Tibial artery (tissue), 4 donors: ENCODE results near the gene TTC12.

Source experiments
- DNase-seq, 2 donors: peaks; one replicate each; pipeline ENCODE4 v3.0.0-alpha.2; 2019
- H3K27ac ChIP-seq, 2 donors: fragments of 200-600 bp; sonication (generic) in 1 of 2; 1 replicate in 1 of 2; 2 replicates in 1 of 2; pipeline ENCODE4 v1.5.1; 2018 to 2019; ENCODE audit warnings: mild to moderate bottlenecking in 1 of 2
- H3K27me3 ChIP-seq, 2 donors: fragments of 200-600 bp; sonication (generic) in 1 of 2; one replicate each; pipeline versions ENCODE4 v1.5.1 to v1.6.0; 2016 to 2019
- H3K36me3 ChIP-seq, 3 donors: fragments of 200-600 bp; sonication (generic) in 2 of 3; one replicate each; pipeline ENCODE4 v1.5.1; 2016 to 2019; ENCODE audit warnings: mild to moderate bottlenecking in 2 of 3
- H3K4me1 ChIP-seq, 4 donors: fragments of 200-600 bp; sonication (generic) in 2 of 4; 1 replicate in 3 of 4; 2 replicates in 1 of 4; pipeline ENCODE4 v1.5.1; 2016 to 2019
- H3K4me3 ChIP-seq, 2 donors: fragments of 200-600 bp; sonication (generic) in 1 of 2; 1 replicate in 1 of 2; 2 replicates in 1 of 2; pipeline ENCODE4 v1.5.1; 2018 to 2019; ENCODE audit warnings: mild to moderate bottlenecking in 2 of 2
- H3K9me3 ChIP-seq, 3 donors: fragments of 200-600 bp; sonication (generic) in 1 of 3; one replicate each; pipeline ENCODE4 v1.5.1; 2016 to 2019
- intact Hi-C: fragments of 100-400 bp; cut with DNase I; formaldehyde crosslinking; loops from one replicate; pipeline ENCODE4 v1.15.0; 2023; ENCODE audit warnings: low total_unique reads
- TF ChIP-seq, protein P1 (sequence below), 2 experiments: fragments of 200-600 bp in 1 of 2; fragments of 450-650 bp in 1 of 2; IDR thresholded peaks; one replicate each; pipeline ENCODE4 v1.5.1; 2017 to 2019; ENCODE audit warnings: antibody characterized with exemption in 2 of 2, mild to moderate bottlenecking in 1 of 2, moderate library complexity in 1 of 2

TTC12 gene, protein sequence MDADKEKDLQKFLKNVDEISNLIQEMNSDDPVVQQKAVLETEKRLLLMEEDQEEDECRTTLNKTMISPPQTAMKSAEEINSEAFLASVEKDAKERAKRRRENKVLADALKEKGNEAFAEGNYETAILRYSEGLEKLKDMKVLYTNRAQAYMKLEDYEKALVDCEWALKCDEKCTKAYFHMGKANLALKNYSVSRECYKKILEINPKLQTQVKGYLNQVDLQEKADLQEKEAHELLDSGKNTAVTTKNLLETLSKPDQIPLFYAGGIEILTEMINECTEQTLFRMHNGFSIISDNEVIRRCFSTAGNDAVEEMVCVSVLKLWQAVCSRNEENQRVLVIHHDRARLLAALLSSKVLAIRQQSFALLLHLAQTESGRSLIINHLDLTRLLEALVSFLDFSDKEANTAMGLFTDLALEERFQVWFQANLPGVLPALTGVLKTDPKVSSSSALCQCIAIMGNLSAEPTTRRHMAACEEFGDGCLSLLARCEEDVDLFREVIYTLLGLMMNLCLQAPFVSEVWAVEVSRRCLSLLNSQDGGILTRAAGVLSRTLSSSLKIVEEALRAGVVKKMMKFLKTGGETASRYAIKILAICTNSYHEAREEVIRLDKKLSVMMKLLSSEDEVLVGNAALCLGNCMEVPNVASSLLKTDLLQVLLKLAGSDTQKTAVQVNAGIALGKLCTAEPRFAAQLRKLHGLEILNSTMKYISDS

GRCh38 chr11:113314389-113315301 lies at the start of gene TTC12:
Gene TTC12 (plus strand): TSS chr11:113314583. CDS start chr11:113316258, 1,675 bp downstream.
- intact Hi-C loops, result no loop called here
- H3K27ac ChIP-seq, result peak within 1 kb of the TSS; percentile 77 to 80
- TF ChIP-seq, protein P1, sequence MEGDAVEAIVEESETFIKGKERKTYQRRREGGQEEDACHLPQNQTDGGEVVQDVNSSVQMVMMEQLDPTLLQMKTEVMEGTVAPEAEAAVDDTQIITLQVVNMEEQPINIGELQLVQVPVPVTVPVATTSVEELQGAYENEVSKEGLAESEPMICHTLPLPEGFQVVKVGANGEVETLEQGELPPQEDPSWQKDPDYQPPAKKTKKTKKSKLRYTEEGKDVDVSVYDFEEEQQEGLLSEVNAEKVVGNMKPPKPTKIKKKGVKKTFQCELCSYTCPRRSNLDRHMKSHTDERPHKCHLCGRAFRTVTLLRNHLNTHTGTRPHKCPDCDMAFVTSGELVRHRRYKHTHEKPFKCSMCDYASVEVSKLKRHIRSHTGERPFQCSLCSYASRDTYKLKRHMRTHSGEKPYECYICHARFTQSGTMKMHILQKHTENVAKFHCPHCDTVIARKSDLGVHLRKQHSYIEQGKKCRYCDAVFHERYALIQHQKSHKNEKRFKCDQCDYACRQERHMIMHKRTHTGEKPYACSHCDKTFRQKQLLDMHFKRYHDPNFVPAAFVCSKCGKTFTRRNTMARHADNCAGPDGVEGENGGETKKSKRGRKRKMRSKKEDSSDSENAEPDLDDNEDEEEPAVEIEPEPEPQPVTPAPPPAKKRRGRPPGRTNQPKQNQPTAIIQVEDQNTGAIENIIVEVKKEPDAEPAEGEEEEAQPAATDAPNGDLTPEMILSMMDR (IDR thresholded peaks at IDR 0.05), result no peak

GRCh38 chr11:113265362-113265761 lies 49.0 kb upstream of the TTC12 start:
- H3K4me1 ChIP-seq, result no peaks in the 10 kb centered on the region
- DNase-seq, result no peak
- H3K36me3 ChIP-seq, result no peaks in the 10 kb centered on the region
- no peak overlapping the region for H3K27ac ChIP-seq
- H3K9me3 ChIP-seq, result no peaks in the 10 kb centered on the region
- TF ChIP-seq, protein P1 (IDR thresholded peaks at IDR 0.05), result no peak
- intact Hi-C loops, result no loop called here
- H3K4me3 ChIP-seq, result no peak overlapping the region
- H3K27me3 ChIP-seq, result no peaks in the 10 kb centered on the region

More at GRCh38 chr11:113314389-113315301, at the start of gene TTC12:
- DNase-seq, result peak; percentile 89 to 95
- no peaks in the 10 kb centered on the region for H3K9me3 ChIP-seq
- H3K36me3 ChIP-seq, result peaks cover 0 to 25% (median 0%) of the 10 kb centered on the region in 3 donors
- H3K27me3 ChIP-seq, result no peaks in the 10 kb centered on the region
- H3K4me3 ChIP-seq, result peak within 1 kb of the TSS; percentile 63 to 83
- peaks cover 0 to 26% (median 7%) of the 10 kb centered on the region in 4 donors for H3K4me1 ChIP-seq

DNA sequence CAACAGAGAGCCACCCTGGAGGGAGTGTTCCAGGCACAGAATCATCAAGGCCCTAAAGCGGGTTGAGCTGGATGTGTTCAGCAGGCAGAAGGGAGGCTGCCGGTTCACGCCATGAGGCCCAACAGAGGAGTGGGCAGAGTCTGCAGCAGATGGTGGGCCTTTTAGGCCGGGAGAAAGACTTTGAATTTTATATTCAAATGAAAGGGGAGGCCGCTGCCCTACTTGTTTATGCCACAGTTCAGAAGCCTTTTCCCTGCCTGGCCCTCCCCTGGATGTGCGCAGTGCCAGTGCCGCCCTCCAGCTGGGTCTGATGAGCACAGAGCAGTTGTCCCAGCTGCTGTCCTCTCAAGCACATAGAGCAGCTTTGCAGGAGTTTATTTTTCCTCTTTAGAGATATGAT lies 46.9 kb upstream of the TTC12 start:
- Histone ChIP-seq H3K27ac (no peak overlapping the region), H3K4me1 (no peaks in the 10 kb centered on the region), H3K9me3 (no peaks in the 10 kb centered on the region), H3K4me3 (no peak overlapping the region), H3K36me3 (no peaks in the 10 kb centered on the region), H3K27me3 (no peaks in the 10 kb centered on the region)
- TF ChIP-seq, protein P1 (IDR thresholded peaks at IDR 0.05), result no peak
- intact Hi-C loops, result no loop called here
- DNase-seq, result no peak

DNA sequence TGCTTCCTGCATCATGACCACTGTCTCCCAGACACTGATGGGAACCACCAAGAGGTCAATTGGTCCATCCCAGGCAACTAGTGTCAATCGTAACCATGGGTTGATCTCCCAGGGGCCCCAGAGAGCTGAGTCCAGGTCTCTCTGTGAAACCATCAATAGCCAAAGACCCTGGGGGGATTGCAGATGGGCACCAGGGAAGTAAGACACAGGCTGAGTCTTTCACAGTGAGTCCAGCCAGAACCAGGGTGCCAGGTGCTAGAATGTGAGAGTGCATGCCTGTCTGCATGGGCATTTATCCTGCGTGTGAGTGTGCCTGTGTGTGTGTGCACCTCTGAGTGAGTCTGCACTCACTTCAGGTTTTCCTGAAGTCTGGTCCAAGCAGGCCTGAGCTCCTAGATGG lies 45.3 kb upstream of the TTC12 start:
- Histone ChIP-seq H3K9me3 (no peaks in the 10 kb centered on the region), H3K27me3 (no peaks in the 10 kb centered on the region), H3K27ac (no peak overlapping the region), H3K4me1 (no peaks in the 10 kb centered on the region), H3K36me3 (no peaks in the 10 kb centered on the region), H3K4me3 (no peak overlapping the region)
- DNase-seq, result no peak
- TF ChIP-seq, protein P1 (IDR thresholded peaks at IDR 0.05), result no peak
- intact Hi-C loops, result no loop called here

DNA sequence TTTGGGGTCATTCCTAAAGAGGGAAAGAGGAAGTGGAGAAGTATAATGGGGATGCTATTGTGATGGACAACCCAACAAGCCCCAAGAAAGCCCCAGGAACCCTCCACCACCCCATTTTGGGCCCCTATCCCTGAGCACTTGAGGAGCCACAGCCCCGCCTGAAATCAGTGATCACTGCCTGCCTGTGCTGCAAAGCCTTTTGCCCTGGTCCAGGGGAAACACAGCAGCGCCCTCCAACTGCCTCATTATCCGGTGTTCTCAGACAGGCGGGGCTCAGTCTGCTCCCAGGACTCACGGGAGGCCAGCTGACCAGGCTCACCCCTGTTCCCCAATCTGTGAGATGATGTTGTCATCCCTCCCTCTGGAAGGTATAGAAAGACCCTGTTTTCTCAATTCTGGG lies 44.7 kb upstream of the TTC12 start:
- TF ChIP-seq, protein P1 (IDR thresholded peaks at IDR 0.05), result no peak
- no peaks in the 10 kb centered on the region for H3K9me3 ChIP-seq
- no peaks in the 10 kb centered on the region for H3K4me1 ChIP-seq
- no peaks in the 10 kb centered on the region for H3K27me3 ChIP-seq
- H3K36me3 ChIP-seq, result no peaks in the 10 kb centered on the region
- no peak overlapping the region for H3K27ac ChIP-seq
- DNase-seq, result no peak
- intact Hi-C loops, result no loop called here
- no peak overlapping the region for H3K4me3 ChIP-seq
